RWPE2 (cell line): ENCODE measurements around the gene ISG20L2.

Experiments used
- ATAC-seq: fragments of 200-7000 bp; cut with Tn5 transposase; 3 replicates; pipeline ENCODE4 v1.9.1; 2021; ENCODE audit warnings: low read depth
- DNase-seq: peaks from one replicate; pipeline ENCODE4 v3.0.0-alpha.2; 2020; ENCODE audit warnings: low spot score
- H3K27ac ChIP-seq: fragments of 450-650 bp; 2 replicates; pipeline ENCODE4 v1.5.1; 2017; ENCODE audit warnings: mild to moderate bottlenecking; ENCODE audit not compliant: poor library complexity, severe bottlenecking
- H3K27me3 ChIP-seq: fragments of 250-450 bp; sonication (Bioruptor Pico); 2 replicates; pipeline ENCODE4 v1.5.1; 2021; ENCODE audit warnings: mild to moderate bottlenecking, moderate library complexity; ENCODE audit not compliant: insufficient read depth, poor library complexity, severe bottlenecking
- H3K36me3 ChIP-seq: fragments of 250-450 bp; sonication (Bioruptor Pico); 2 replicates; pipeline ENCODE4 v1.5.1; 2020; ENCODE audit warnings: low read depth, mild to moderate bottlenecking, moderate library complexity
- H3K4me1 ChIP-seq: fragments of 250-450 bp; sonication (Bioruptor Pico); 2 replicates; pipeline ENCODE4 v1.5.1; 2021; ENCODE audit warnings: mild to moderate bottlenecking, moderate library complexity; ENCODE audit not compliant: insufficient read depth, poor library complexity, severe bottlenecking
- H3K4me3 ChIP-seq: fragments of 250-450 bp; sonication (Bioruptor Pico); 2 replicates; pipeline ENCODE4 v1.5.1; 2021; ENCODE audit warnings: mild to moderate bottlenecking, moderate library complexity; ENCODE audit not compliant: severe bottlenecking
- H3K9me3 ChIP-seq: fragments of 250-450 bp; sonication (Bioruptor Pico); 2 replicates; pipeline ENCODE4 v1.5.1; 2021; ENCODE audit warnings: mild to moderate bottlenecking, moderate library complexity; ENCODE audit not compliant: severe bottlenecking
- TF ChIP-seq, protein P1 (sequence below): fragments of 450-650 bp; IDR thresholded peaks from one replicate; pipeline ENCODE4 v1.5.1; 2017; ENCODE audit warnings: mild to moderate bottlenecking, moderate library complexity; ENCODE audit not compliant: poor library complexity, severe bottlenecking

The ISG20L2 gene

DNA sequence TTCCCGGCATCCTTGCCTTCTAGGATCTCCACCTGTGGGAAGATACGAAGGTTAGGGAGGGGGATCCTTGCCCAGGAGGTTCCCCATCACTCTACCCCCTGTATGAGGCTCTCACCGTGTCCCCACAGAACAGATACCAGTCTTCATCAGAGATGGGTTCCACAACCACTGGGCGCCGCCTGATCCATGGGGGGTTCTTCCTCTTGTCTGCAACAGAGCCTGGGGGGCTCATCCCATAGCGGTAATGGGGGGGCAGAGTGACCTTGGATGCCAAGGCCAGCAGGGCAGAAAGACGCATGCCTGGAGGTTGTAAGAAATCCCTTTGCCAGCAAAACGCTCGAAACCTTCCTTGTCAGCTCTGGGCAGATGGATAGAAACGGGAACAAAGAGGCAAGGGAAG is 9.8 kb upstream of the ISG20L2 start:
- Histone ChIP-seq H3K4me3 (no peak overlapping the region), H3K4me1 (no peaks in the 10 kb centered on the region), H3K9me3 (no peaks in the 10 kb centered on the region), H3K27ac (no peak overlapping the region), H3K36me3 (peaks cover 45% of the 10 kb centered on the region), H3K27me3 (no peaks in the 10 kb centered on the region)
- ATAC-seq (no peak), DNase-seq (no peak)
- TF ChIP-seq, protein P1, sequence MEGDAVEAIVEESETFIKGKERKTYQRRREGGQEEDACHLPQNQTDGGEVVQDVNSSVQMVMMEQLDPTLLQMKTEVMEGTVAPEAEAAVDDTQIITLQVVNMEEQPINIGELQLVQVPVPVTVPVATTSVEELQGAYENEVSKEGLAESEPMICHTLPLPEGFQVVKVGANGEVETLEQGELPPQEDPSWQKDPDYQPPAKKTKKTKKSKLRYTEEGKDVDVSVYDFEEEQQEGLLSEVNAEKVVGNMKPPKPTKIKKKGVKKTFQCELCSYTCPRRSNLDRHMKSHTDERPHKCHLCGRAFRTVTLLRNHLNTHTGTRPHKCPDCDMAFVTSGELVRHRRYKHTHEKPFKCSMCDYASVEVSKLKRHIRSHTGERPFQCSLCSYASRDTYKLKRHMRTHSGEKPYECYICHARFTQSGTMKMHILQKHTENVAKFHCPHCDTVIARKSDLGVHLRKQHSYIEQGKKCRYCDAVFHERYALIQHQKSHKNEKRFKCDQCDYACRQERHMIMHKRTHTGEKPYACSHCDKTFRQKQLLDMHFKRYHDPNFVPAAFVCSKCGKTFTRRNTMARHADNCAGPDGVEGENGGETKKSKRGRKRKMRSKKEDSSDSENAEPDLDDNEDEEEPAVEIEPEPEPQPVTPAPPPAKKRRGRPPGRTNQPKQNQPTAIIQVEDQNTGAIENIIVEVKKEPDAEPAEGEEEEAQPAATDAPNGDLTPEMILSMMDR: no peak

DNA sequence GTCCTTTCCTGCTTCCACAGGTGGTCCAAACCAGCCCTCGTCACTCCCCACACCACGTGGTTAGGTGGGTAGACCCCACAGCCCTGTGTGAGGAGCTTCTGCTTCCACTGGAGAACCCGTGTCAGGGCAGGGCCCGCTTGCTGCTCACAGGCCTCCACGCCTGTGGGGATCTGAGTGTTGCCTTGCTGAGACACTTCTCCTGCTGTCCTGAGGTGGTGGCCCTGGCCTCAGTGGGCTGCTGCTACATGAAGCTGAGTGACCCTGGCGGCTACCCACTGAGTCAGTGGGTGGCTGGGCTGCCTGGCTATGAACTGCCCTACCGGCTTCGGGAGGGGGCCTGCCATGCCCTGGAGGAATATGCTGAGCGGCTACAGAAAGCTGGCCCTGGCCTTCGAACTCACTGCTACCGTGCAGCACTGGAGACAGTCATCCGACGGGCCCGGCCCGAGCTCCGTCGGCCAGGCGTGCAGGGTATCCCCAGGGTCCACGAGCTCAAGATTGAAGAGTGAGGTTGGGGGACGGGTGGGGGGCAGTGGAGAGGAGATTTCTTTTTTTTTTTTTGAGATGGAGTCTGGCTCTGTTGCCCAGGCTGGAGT is 5.5 kb upstream of the ISG20L2 start:
- Histone ChIP-seq H3K4me3 (no peak overlapping the region), H3K36me3 (peaks cover 42% of the 10 kb centered on the region), H3K4me1 (no peaks in the 10 kb centered on the region), H3K9me3 (no peaks in the 10 kb centered on the region), H3K27ac (no peak overlapping the region), H3K27me3 (no peaks in the 10 kb centered on the region)
- ATAC-seq (no peak), DNase-seq (no peak)
- TF ChIP-seq, protein P1: no peak

DNA sequence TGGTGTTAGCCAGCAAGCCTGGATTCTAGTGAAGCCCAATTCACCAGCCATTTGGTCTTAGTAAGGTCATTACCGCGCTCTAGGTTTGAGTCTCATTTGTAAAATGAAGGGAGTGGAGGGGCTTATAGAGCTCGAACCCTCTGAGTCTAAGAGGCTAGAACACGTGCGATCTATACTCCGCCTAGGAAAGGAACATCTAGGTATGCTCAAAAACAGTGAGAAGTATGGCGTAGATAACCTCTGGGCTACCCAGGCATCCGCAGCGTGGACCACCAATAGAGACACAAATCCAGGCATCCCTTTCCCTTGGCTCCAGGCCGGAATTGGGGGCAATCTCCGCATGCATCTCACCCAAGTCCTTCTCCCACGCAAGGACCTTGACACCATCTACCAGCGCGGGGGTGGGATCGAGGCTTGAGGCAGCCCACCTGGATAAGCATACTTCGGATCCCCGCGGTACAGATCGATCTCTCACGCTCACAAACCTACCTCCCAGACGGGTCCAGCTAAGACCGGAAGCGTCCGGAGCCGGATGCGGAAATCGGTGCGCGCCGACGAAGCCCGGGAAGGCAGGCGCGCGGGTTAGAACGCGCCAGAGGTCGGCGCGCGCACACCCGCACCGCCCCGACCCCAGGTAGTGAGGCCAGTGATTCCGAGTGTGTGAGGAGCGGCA is 504 bp downstream of the ISG20L2 start, which contains the start of gene METTL25B:
Gene METTL25B, plus strand, starts transcription at position 544 of the 673 bp plus-strand sequence. CDS start 636 bp downstream, outside the sequence.
- H3K27me3 ChIP-seq: no peaks in the 10 kb centered on the region
- H3K36me3 ChIP-seq: peaks cover 42% of the 10 kb centered on the region
- TF ChIP-seq, protein P1: no peak
- H3K4me3 ChIP-seq: peak within 1 kb of the TSS; percentile 75
- H3K9me3 ChIP-seq: no peaks in the 10 kb centered on the region
- peak within 1 kb of the TSS; percentile 73 for H3K27ac ChIP-seq
- ATAC-seq: peak; percentile 73
- H3K4me1 ChIP-seq: peaks cover 8% of the 10 kb centered on the region
- DNase-seq: peak; percentile 90

DNA sequence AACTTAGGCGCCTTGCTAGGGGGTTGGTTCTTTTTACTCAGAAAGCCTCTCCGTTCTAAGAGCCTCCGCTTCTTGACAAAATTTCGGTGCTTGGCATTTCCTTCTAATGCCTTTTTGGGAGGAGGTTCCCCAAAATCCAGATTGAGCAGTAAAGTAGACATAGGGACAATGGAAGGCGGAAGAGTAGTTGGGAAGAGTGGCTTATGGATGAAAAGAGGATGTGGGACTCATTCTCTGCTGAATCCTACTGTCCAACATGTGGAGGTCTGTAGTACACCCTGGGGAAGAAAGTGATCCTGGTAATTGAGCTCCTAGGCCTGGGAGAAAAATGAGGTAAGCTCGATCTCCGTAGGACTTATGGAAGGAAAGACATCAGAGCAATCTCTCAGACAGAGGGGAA is 1.1 kb downstream of the ISG20L2 start:
- TF ChIP-seq, protein P1: no peak
- ATAC-seq: no peak
- DNase-seq: no peak
- H3K36me3 ChIP-seq: peaks cover 44% of the 10 kb centered on the region
- H3K4me1 ChIP-seq: peaks cover 8% of the 10 kb centered on the region
- H3K27ac ChIP-seq: peak overlapping the region; percentile 73
- no peaks in the 10 kb centered on the region for H3K9me3 ChIP-seq
- peak overlapping the region; percentile 75 for H3K4me3 ChIP-seq
- H3K27me3 ChIP-seq: no peaks in the 10 kb centered on the region

DNA sequence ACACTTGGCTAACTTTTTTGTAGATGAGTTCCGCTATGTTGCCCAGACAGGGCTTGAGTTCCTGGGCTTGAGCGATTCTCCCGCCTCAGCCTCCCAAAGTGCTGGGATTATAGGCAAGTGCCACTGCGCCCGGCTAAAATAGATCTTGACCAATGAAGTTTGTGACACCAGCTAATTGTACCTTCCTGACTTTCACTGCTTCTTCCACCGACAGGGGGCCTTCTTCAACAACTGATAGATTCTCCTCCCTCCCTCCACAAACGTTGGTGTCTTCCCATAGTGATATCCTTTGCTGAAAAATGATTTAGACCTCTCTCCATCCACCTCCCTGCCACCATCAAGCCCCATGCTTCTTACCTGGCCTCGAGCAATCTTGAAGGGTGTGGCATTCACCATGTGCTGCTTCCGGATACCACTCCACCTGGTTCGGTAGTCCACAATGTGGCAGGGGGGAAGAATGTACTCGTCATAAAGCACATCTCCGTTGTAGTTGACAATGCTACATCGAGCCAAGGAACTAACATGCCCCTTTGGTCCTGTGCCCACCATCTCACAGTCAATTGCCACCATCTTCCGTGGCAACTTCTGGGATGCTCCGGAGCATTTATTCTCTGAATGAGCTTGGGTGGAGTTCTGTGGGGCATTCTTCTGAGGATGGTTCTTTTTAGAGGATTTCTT is 1.9 kb downstream of the ISG20L2 start:
- H3K4me3 ChIP-seq: peak overlapping the region; percentile 75
- TF ChIP-seq, protein P1: peak; percentile 5
- H3K27ac ChIP-seq: peak overlapping the region; percentile 73
- peaks cover 8% of the 10 kb centered on the region for H3K4me1 ChIP-seq
- no peaks in the 10 kb centered on the region for H3K9me3 ChIP-seq
- DNase-seq (no peak), ATAC-seq (no peak)
- no peaks in the 10 kb centered on the region for H3K27me3 ChIP-seq
- peaks cover 50% of the 10 kb centered on the region for H3K36me3 ChIP-seq
